Esophagus squamous epithelium (tissue), 5 donors: ENCODE data around the gene RCSD1. TPM values are rescaled to one million over a fixed set of nuclear protein-coding genes. Genes with fewer than 3 reads are reported as not detected.

Source experiments
- DNase-seq: peaks from one replicate; lab custom pipeline; 2025; lab: John Stamatoyannopoulos, UW
- H3K27ac ChIP-seq, 4 donors: fragments of 200-600 bp; sonication (generic); one replicate each; pipeline ENCODE4 v1.5.1; 2016 to 2019; ENCODE audit warnings: mild to moderate bottlenecking in 1 of 4
- H3K27me3 ChIP-seq, 4 donors: fragments of 200-600 bp; sonication (generic); 1 replicate in 3 of 4; 2 replicates in 1 of 4; pipeline versions ENCODE4 v1.5.1 to v1.6.0; 2017 to 2021; ENCODE audit warnings: antibody characterized with exemption in 1 of 4
- H3K36me3 ChIP-seq, 3 donors: fragments of 200-600 bp; sonication (generic); one replicate each; pipeline ENCODE4 v1.5.1; 2016 to 2019
- H3K4me1 ChIP-seq, 3 donors: fragments of 200-600 bp; sonication (generic); one replicate each; pipeline ENCODE4 v1.5.1; 2017 to 2019
- H3K4me3 ChIP-seq, 4 donors: fragments of 200-600 bp; sonication (generic); 1 replicate in 3 of 4; 2 replicates in 1 of 4; pipeline ENCODE4 v1.5.1; 2016 to 2019; ENCODE audit warnings: mild to moderate bottlenecking in 2 of 4, moderate library complexity in 1 of 4
- H3K9me3 ChIP-seq, 3 donors: fragments of 200-600 bp; sonication (generic); one replicate each; pipeline ENCODE4 v1.5.1; 2016 to 2019
- CTCF ChIP-seq, 6 experiments: fragments of 450-650 bp in 4 of 6; fragments of 200-600 bp in 2 of 6; sonication (generic) in 2 of 6; IDR thresholded peaks; one replicate each; pipeline ENCODE4 v1.5.1; 2016 to 2019; ENCODE audit warnings: antibody characterized with exemption in 6 of 6, mild to moderate bottlenecking in 4 of 6, moderate library complexity in 4 of 6
- POLR2A ChIP-seq, 4 donors: fragments of 450-650 bp; IDR thresholded peaks; one replicate each; pipeline ENCODE4 v1.6.1; 2017; ENCODE audit warnings: antibody characterized with exemption in 4 of 4, mild to moderate bottlenecking in 4 of 4, moderate library complexity in 3 of 4
- WGBS, 2 donors: methylation state at CpG; one replicate each; pipeline ENCODE4 v1.1.5; 2018; 5-methylcytosine and 5-hydroxymethylcytosine counted together
- intact Hi-C: fragments of 100-400 bp; cut with DNase I; formaldehyde crosslinking; loops from one replicate; pipeline ENCODE4 v1.15.0; 2022
- total RNA-seq, 4 donors: library from RNA; depleted of rRNA; stranded (reverse); fragments of >200 nt; gene quantifications; one replicate each; pipeline ENCODE4 v1.1.0, GENCODE V29; 2016
- donor health status: DM: yes; HTN: yes; CAD: no.

The RCSD1 gene
- total RNA-seq, 4 donors from 2014 or later = 1.2 to 17.7 (median 3.4) TPM

- intact Hi-C loops = no loop called here
- no peak overlapping the region for H3K4me3 ChIP-seq
- no peaks in the 10 kb centered on the region for H3K36me3 ChIP-seq
- TF ChIP-seq CTCF (IDR thresholded peaks at IDR 0.05) (no peak), POLR2A (IDR thresholded peaks at IDR 0.05) (no peak)
- H3K27ac ChIP-seq = peak overlapping the region in 3 of 4 donors; percentile 3 to 49 (median 6)
- 75 to 76% methylated on average over 12 of the region's 16 CpGs for WGBS, 2 donors
- peaks cover 9 to 84% (median 35%) of the 10 kb centered on the region in 3 donors for H3K4me1 ChIP-seq
- H3K27me3 ChIP-seq = no peaks in the 10 kb centered on the region
- no peaks in the 10 kb centered on the region for H3K9me3 ChIP-seq
- DNase-seq = no peak
These were observed 20.5 kb downstream of the RCSD1 start for GRCh38 chr1:167650269-167651160.

GRCh38 chr1:167651161-167651693 is 21.2 kb downstream of the RCSD1 start:
- 80 to 81% methylated on average over 7 of the region's 7 CpGs for WGBS, 2 donors
- TF ChIP-seq CTCF (IDR thresholded peaks at IDR 0.05) (no peak), POLR2A (IDR thresholded peaks at IDR 0.05) (no peak)
- Histone ChIP-seq H3K27me3 (no peaks in the 10 kb centered on the region), H3K4me3 (no peak overlapping the region), H3K9me3 (no peaks in the 10 kb centered on the region), H3K27ac (no peak overlapping the region), H3K4me1 (peaks cover 9 to 88% (median 38%) of the 10 kb centered on the region in 3 donors), H3K36me3 (no peaks in the 10 kb centered on the region)
- intact Hi-C loops = no loop called here
- no peak for DNase-seq

- Histone ChIP-seq H3K4me1 (peaks cover 0 to 78% (median 31%) of the 10 kb centered on the region in 3 donors), H3K9me3 (no peaks in the 10 kb centered on the region), H3K27ac (peak overlapping the region in 1 of 4 donors; percentile 57), H3K4me3 (no peak overlapping the region), H3K27me3 (no peaks in the 10 kb centered on the region), H3K36me3 (no peaks in the 10 kb centered on the region)
- intact Hi-C loops = no loop called here
- WGBS, 2 donors = 67 to 75% methylated on average over 6 to 7 of the region's 7 CpGs
- TF ChIP-seq CTCF (IDR thresholded peaks at IDR 0.05) (no peak), POLR2A (IDR thresholded peaks at IDR 0.05) (no peak)
- DNase-seq = no peak
These were observed 25.0 kb downstream of the RCSD1 start for GRCh38 chr1:167654975-167655575.

- WGBS, 2 donors = 94 to 100% methylated on average over 1 to 2 of the region's 2 CpGs
- H3K36me3 ChIP-seq = no peaks in the 10 kb centered on the region
- H3K27ac ChIP-seq = no peak overlapping the region
- no peak overlapping the region for H3K4me3 ChIP-seq
- H3K9me3 ChIP-seq = no peaks in the 10 kb centered on the region
- H3K27me3 ChIP-seq = no peaks in the 10 kb centered on the region
- DNase-seq = no peak
- intact Hi-C loops = no loop called here
- TF ChIP-seq CTCF (IDR thresholded peaks at IDR 0.05) = no peak
- TF ChIP-seq POLR2A (IDR thresholded peaks at IDR 0.05) = no peak
- peaks cover 5 to 78% (median 23%) of the 10 kb centered on the region in 3 donors for H3K4me1 ChIP-seq
These were observed 26.6 kb downstream of the RCSD1 start for GRCh38 chr1:167656657-167657056.
